HL-60 (cell line): Measurements from ENCODE around the gene GPHN.

ENCODE experiments used
- DNase-seq, 2 experiments: peaks; one replicate each; pipeline ENCODE4 v3.0.0-alpha.2; 2010 to 2020; ENCODE audit warnings: low read depth in 1 of 2, low spot score in 1 of 2
- H3K27ac ChIP-seq: fragments of 250-450 bp; sonication (Bioruptor Pico); replicated peaks from 2 replicates; pipeline ENCODE4 v1.5.1; 2020; ENCODE audit warnings: mild to moderate bottlenecking, moderate library complexity
- H3K27me3 ChIP-seq: fragments of 250-450 bp; sonication (Bioruptor Pico); 2 replicates; pipeline ENCODE4 v1.5.1; 2021; ENCODE audit warnings: mild to moderate bottlenecking, moderate library complexity; ENCODE audit not compliant: insufficient read depth, poor library complexity, severe bottlenecking
- H3K4me3 ChIP-seq: replicated peaks from 2 replicates; pipeline ENCODE4 v1.5.1; 2011; ENCODE audit warnings: mild to moderate bottlenecking, control low read depth, low read length; ENCODE audit not compliant: insufficient read depth
- CTCF ChIP-seq: IDR thresholded peaks from one replicate; pipeline ENCODE4 v1.5.1; 2011; ENCODE audit warnings: low read length, control low read depth, inconsistent platforms; ENCODE audit not compliant: insufficient read depth
- GABPA ChIP-seq: IDR thresholded peaks from 2 replicates; pipeline ENCODE4 v1.6.1; 2012; ENCODE audit warnings: low read depth
- POLR2AphosphoS5 ChIP-seq: IDR thresholded peaks from 2 replicates; pipeline ENCODE4 v1.6.1; 2012; ENCODE audit warnings: low read depth
- REST ChIP-seq: IDR thresholded peaks from 2 replicates; pipeline ENCODE4 v1.6.1; 2012; ENCODE audit warnings: low read depth; ENCODE audit not compliant: insufficient replicate concordance
- SPI1 ChIP-seq: IDR thresholded peaks from 2 replicates; pipeline ENCODE4 v1.6.1; 2012; ENCODE audit warnings: low read depth, mild to moderate bottlenecking, borderline replicate concordance

Gene GPHN

GRCh38 chr14:67004521-67004920 is 496.6 kb downstream of the GPHN start:
- Histone ChIP-seq H3K4me3 (no peak overlapping the region), H3K27me3 (no peaks in the 10 kb centered on the region), H3K27ac (no peak overlapping the region)
- TF ChIP-seq POLR2AphosphoS5 = no peak
- no peak for TF ChIP-seq REST
- no peak for DNase-seq

- Histone ChIP-seq H3K27ac (peak overlapping the region; percentile 4; the same call in 1 of the 2 replicates), H3K4me3 (no peak overlapping the region), H3K27me3 (no peaks in the 10 kb centered on the region)
- peak; percentile 2 to 40 for DNase-seq
- TF ChIP-seq SPI1 (no peak), REST (no peak), CTCF (no peak), POLR2AphosphoS5 (0 out of 2 replicates have a peak, but pooled peaks have one; percentile 20), GABPA (no peak)
Measured at GRCh38 chr14:67010602-67011001, 502.7 kb downstream of the GPHN start.

- Histone ChIP-seq H3K27me3 (no peaks in the 10 kb centered on the region), H3K4me3 (no peak overlapping the region), H3K27ac (no peak overlapping the region)
- TF ChIP-seq SPI1 (no peak), CTCF (no peak), REST (no peak), GABPA (no peak), POLR2AphosphoS5 (no peak)
- no peak for DNase-seq
Measured at GRCh38 chr14:67016856-67017255, 508.9 kb downstream of the GPHN start.

- no peak overlapping the region for H3K27ac ChIP-seq
- no peak for DNase-seq
Measured at GRCh38 chr14:67018720-67019119, 510.8 kb downstream of the GPHN start.

More at GRCh38 chr14:67018720-67019119, 510.8 kb downstream of the GPHN start:
- no peak overlapping the region for H3K4me3 ChIP-seq
- no peaks in the 10 kb centered on the region for H3K27me3 ChIP-seq
- TF ChIP-seq CTCF (no peak), GABPA (no peak), REST (no peak), POLR2AphosphoS5 (no peak), SPI1 (no peak)
